IPS-NIHi11 (cell line): ENCODE data around the gene RHBDL2.
A peak's percentile ranks its signal among the peaks of the same experiment; 100 is the strongest.
"Not testable (repeated sequence)": the region's sequence is repeated elsewhere in the genome, so short reads cannot be mapped to it uniquely, and the experiment has no call there.

Experiments
- DNase-seq: peaks from one replicate; pipeline ENCODE4 v3.0.0; 2012; ENCODE audit warnings: mixed read lengths, low spot score

RHBDL2 gene

GRCh38 chr1:38875811-38876210 lies 65.8 kb downstream of the RHBDL2 start:
- DNase-seq, result no peak

GRCh38 chr1:38873027-38873969 lies 68.3 kb downstream of the RHBDL2 start, which contains the start of gene MYCBP:
Gene MYCBP, minus strand, starts transcription at chr1:38873348. Its CDS starts 43 bp downstream, at chr1:38873305.
- DNase-seq, result peak; percentile 99

DNA sequence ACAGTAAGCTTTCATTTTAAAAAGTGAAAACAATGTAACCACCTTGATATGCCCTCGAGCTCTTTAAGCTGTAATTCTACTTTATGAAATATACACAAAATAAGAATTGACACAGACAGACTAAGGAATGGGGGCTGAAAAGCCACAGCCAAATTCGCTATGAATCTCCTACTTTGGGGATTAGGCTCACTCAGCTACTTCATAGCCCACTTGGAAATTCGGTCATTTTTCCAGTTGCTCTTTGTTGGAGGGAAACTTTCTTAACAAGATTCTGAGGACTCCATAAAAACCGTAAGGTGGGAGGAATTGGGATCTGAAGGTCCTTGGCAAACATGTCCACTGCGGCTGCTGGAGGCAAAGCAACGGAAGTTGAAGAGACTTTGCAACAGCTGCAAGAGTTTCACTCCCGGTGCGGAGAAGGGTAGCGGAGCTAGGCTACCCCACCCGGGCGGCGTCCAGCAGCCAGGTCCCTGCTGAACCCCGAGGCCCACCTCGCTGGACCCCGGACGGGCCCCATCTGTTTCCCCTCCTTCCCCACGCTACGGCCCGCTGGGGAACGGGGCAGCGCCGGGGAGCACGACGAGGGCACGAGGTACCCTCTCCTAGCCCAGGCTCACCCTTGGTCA lies 69.1 kb downstream of the RHBDL2 start:
- DNase-seq, result peak; percentile 18

GRCh38 chr1:38870996-38871395 lies 70.6 kb downstream of the RHBDL2 start:
- no peak for DNase-seq

GRCh38 chr1:38867208-38867607 lies 74.4 kb downstream of the RHBDL2 start:
- no peak for DNase-seq

- no peak for DNase-seq
Measured at GRCh38 chr1:38865112-38865715, 76.4 kb downstream of the RHBDL2 start.

GRCh38 chr1:38860454-38860795 lies 81.2 kb downstream of the RHBDL2 start:
- no peak for DNase-seq

GRCh38 chr1:38859561-38860453 lies 81.8 kb downstream of the RHBDL2 start, which contains the start of gene RRAGC:
Gene RRAGC, minus strand, starts transcription at chr1:38859772. Its CDS starts 126 bp downstream, at chr1:38859646.
- peak; percentile 100 for DNase-seq

DNA sequence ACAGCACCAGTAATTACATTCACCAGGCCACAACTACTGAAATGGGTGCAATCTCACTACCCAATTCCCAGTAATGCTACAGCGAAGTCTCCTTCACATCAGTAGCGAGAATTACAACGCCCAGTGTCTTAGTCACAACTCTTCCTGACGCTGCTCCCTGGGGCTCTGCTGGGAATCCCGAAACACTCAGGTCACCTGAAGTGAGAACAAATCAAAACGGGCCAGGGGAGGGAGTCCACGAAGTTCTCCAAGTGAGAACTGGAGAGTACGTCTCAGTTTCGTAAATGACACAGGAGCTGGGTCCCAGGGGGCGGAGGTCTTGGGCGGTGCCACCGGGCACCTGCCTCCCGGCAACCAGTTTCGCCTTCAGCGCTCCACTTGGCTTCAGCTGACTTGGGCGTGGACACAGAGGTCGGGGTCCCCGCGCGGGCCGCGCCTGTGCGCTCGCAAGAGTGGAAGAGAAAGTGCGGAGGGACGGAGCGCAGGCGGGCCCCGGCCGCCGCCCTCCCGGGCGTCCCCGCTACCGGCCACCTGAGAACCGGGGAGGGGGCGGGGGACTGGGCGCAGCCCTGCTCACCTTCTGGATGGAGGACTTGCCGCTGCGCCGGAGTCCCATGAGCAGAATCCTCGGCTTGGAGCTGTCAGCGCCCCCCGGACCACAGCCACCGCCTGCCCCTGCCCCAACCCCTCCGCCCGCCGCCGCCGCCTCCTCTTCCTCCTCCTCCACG lies 82.6 kb downstream of the RHBDL2 start:
- DNase-seq, result peak; percentile 45

DNA sequence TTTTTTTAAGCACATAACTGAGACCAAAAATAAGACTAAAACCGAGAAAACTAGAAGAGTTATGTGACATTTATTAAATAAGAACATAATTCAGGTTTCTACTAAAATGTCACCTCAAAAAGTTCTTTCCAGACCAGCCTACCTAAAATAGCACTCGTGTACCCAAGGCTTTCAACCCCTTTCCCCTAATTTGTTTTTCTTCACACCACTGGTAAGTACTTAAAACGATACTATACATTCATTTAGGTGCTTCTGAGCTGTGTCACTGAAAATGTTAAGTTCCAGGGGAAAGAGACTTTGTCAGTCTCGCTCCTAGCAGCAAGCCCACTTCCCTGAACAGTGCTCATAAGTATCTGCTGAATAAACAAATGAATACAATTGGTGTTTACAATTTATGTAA lies 88.8 kb downstream of the RHBDL2 start:
- no peak for DNase-seq

- DNase-seq, result no peak
Measured at GRCh38 chr1:38848071-38848470, 93.6 kb downstream of the RHBDL2 start.

DNA sequence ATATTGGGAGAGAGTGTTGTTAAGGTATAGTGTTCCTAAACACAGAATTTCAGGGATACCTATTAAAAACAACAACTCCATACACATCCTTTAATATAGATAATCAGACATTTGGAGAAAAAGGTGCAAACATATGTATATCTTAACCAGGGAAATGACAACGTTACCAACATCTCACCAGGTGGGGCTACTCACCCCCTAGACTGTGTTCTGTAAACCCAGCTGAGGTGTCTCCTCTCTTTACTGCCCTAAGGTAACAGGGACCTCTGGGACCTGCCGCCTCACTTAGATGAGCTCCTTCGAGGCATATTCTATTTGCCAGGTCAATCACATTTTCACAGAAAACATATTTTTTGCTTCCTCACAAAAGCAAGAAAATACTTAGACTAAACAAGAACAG lies 95.4 kb downstream of the RHBDL2 start:
- no peak for DNase-seq

GRCh38 chr1:38845088-38845487 lies 96.5 kb downstream of the RHBDL2 start:
- not testable (repeated sequence) for DNase-seq

- DNase-seq, result no peak
Measured at GRCh38 chr1:38840281-38840680, 101.3 kb downstream of the RHBDL2 start.

DNA sequence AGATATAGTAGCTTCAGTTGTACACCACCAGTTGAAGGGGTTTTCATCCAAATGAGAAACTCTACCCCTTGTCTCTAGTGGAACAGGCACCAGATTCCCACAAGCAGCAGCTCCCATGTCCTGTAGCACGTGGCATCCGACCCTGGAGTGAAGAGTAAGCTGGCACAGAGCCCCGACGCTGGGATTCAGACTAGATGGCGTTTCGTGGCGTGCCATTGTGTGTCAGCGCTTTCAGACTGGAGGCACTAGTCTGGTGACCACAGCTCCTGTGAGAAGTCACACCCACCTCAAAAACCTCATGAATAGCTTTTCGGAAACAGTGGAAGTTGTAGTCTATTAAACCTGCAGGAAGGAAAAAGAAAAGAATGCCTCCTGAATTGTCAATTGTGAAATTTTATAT lies 102.3 kb downstream of the RHBDL2 start:
- DNase-seq, result no peak

DNA sequence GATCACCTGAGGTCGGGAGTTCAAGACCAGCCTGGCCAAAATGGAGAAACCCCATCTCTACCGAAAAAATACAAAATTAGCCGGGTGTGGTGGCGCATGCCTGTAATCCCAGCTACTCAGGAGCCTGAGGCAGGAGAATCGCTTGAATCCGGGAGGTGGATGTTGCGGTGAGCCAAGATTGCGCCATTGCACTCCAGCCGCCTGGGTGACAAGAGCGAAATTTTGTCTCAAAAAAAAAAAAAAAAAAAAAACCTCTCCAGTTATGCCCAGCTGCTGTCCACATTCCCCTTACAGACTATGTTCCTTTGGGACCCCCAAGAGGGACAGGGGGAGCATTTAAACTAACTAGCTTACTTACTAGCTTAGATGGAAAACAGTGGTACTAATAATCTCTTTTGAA lies 105.3 kb downstream of the RHBDL2 start:
- not testable (repeated sequence) for DNase-seq
